K562 (cell line): ENCODE data around the gene ST6GALNAC1. TPM values are rescaled to one million over a fixed set of nuclear protein-coding genes. Genes with fewer than 3 reads are reported as not detected.

Source experiments
- CBX1 ChIP-seq: sonication (generic); IDR thresholded peaks from 2 replicates; pipeline ENCODE4 v1.6.1; 2016; ENCODE audit warnings: antibody characterized with exemption, low read depth, mild to moderate bottlenecking
- COPS2 ChIP-seq: fragments of 450-650 bp; conservative IDR thresholded peaks from 2 replicates; pipeline ENCODE4 v1.6.1; 2016; ENCODE audit warnings: mild to moderate bottlenecking, moderate library complexity
- CTBP1 ChIP-seq: fragments of 450-650 bp; IDR thresholded peaks from 2 replicates; pipeline ENCODE4 v1.6.1; 2016; ENCODE audit warnings: borderline replicate concordance
- DNMT1 ChIP-seq: fragments of 450-650 bp; IDR thresholded peaks from 2 replicates; pipeline ENCODE4 v1.6.1; 2016; ENCODE audit warnings: antibody characterized with exemption, mild to moderate bottlenecking
- EHMT2 ChIP-seq: fragments of 450-650 bp; IDR thresholded peaks from 2 replicates; pipeline ENCODE4 v1.6.1; 2018; ENCODE audit warnings: antibody characterized with exemption
- ETV1 ChIP-seq: fragments of 450-650 bp; conservative IDR thresholded peaks from 2 replicates; pipeline ENCODE4 v1.6.1; 2016; ENCODE audit warnings: missing genetic modification characterization, control low read depth, low read depth, missing compliant biosample characterization
- GATAD2B ChIP-seq: fragments of 450-650 bp; IDR thresholded peaks from 2 replicates; pipeline ENCODE4 v1.6.1; 2017; ENCODE audit warnings: mild to moderate bottlenecking, borderline replicate concordance
- GTF2E2 ChIP-seq: fragments of 200-800 bp; sonication (Bioruptor generic); IDR thresholded peaks from 2 replicates; pipeline ENCODE4 v1.6.1; 2016; ENCODE audit warnings: missing genetic modification characterization, missing compliant biosample characterization
- KLF1 ChIP-seq: fragments of 450-650 bp; IDR thresholded peaks from 2 replicates; pipeline ENCODE4 v1.6.1; 2016; ENCODE audit warnings: missing genetic modification characterization, missing compliant biosample characterization
- NCOA1 ChIP-seq: fragments of 450-650 bp; IDR thresholded peaks from 2 replicates; pipeline ENCODE4 v1.6.1; 2016; ENCODE audit warnings: low read depth
- NR4A1 ChIP-seq, 2 experiments: fragments of 250-450 bp in 1 of 2; fragments of 450-650 bp in 1 of 2; sonication (Bioruptor Pico) in 1 of 2; IDR thresholded peaks; 2 replicates each; pipeline versions ENCODE4 v1.4.0 to v1.6.1; 2016 to 2020; ENCODE audit warnings: mild to moderate bottlenecking in 2 of 2, missing compliant biosample characterization in 1 of 2, missing genetic modification characterization in 1 of 2, moderate library complexity in 1 of 2
- RBM39 ChIP-seq: fragments of 200-400 bp; formaldehyde crosslinking; optimal IDR thresholded peaks from 2 replicates; pipeline ENCODE3; 2018; ENCODE audit warnings: low read depth, low read length
- SIN3A ChIP-seq, 2 experiments: fragments of 150-350 bp in 1 of 2; IDR thresholded peaks; 2 replicates each; pipeline ENCODE4 v1.6.1; 2011 to 2016; ENCODE audit warnings: borderline replicate concordance in 2 of 2, low read depth in 2 of 2, low read length in 2 of 2, mild to moderate bottlenecking in 2 of 2, moderate library complexity in 2 of 2; ENCODE audit not compliant: control insufficient read depth in 1 of 2
- TAF1 ChIP-seq: IDR thresholded peaks from 2 replicates; pipeline ENCODE4 v1.6.1; 2011; ENCODE audit warnings: mild to moderate bottlenecking, low read length, moderate library complexity; ENCODE audit not compliant: insufficient read depth, control insufficient read depth, severe bottlenecking; ENCODE audit errors: extremely low read depth
- TEAD4 ChIP-seq, 2 experiments: sonication (generic) in 1 of 2; formaldehyde crosslinking in 1 of 2; IDR thresholded peaks; 2 replicates each; pipeline versions ENCODE4 v1.6.1 to v1.8.0; 2012 to 2022; ENCODE audit warnings: borderline replicate concordance in 1 of 2, inconsistent platforms in 1 of 2, low read length in 1 of 2, mild to moderate bottlenecking in 1 of 2, missing genetic modification reagents in 1 of 2
- THRAP3 ChIP-seq: fragments of 450-650 bp; IDR thresholded peaks from 2 replicates; pipeline ENCODE4 v1.6.1; 2016; ENCODE audit warnings: mild to moderate bottlenecking, inconsistent platforms, borderline replicate concordance
- U2AF2 ChIP-seq: fragments of 200-400 bp; formaldehyde crosslinking; optimal IDR thresholded peaks from 2 replicates; pipeline ENCODE3; 2017; ENCODE audit warnings: low read depth, mild to moderate bottlenecking, low read length
- YY1 ChIP-seq, 3 experiments: IDR thresholded peaks; 2 replicates each; pipeline ENCODE4 v1.6.1; 2011; ENCODE audit warnings: low read length in 2 of 3, mild to moderate bottlenecking in 2 of 3, moderate library complexity in 2 of 3, borderline replicate concordance in 1 of 3, control low read depth in 1 of 3, low read depth in 1 of 3; ENCODE audit not compliant: insufficient read depth in 3 of 3, insufficient replicate concordance in 2 of 3, control insufficient read depth in 1 of 3, insufficient read length in 1 of 3; ENCODE audit errors: extremely low read depth in 1 of 3
- ZBED1 ChIP-seq: IDR thresholded peaks from 2 replicates; pipeline ENCODE4 v1.6.1; 2014
- ZNF347 ChIP-seq: fragments of 450-650 bp; formaldehyde crosslinking; IDR thresholded peaks from 2 replicates; pipeline ENCODE4 v1.4.0; 2020; ENCODE audit warnings: low read depth, mild to moderate bottlenecking, moderate library complexity
- polyA plus RNA-seq, 8 experiments: library from polyadenylated mRNA; depleted of rRNA in 4 of 8; stranded (reverse) in 5 of 8; unstranded in 3 of 8; fragments of >200 nt; fragmentation: Nextera tagmentation in 2 of 8; fragmentation: Illumina TruSeq in 1 of 8; extraction: Ambion mirVana in 2 of 8; extraction: Trizol in 1 of 8; gene quantifications; 2 replicates each; pipeline versions ENCODE4 v1.2.1 to v1.2.3, GENCODE V29; 2011 to 2014; ENCODE audit warnings: inconsistent platforms in 1 of 8, missing spikeins in 1 of 8
- total RNA-seq, 7 experiments: library from RNA; depleted of rRNA in 6 of 7; stranded (reverse); fragments of >200 nt in 6 of 7; fragmentation: Illumina TruSeq in 2 of 7; extraction: Trizol in 2 of 7; gene quantifications; 2 replicates each; pipeline versions ENCODE4 v1.2.1 to v1.2.3, GENCODE V29; 2011 to 2021; ENCODE audit warnings: low replicate concordance in 1 of 7
- TF ChIP-seq, protein P1 (sequence below): fragments of 450-650 bp; formaldehyde crosslinking; IDR thresholded peaks from 2 replicates; pipeline ENCODE4 v1.4.0; 2022; ENCODE audit warnings: missing genetic modification characterization
- TF ChIP-seq, protein P2 (sequence below): sonication (generic); formaldehyde crosslinking; IDR thresholded peaks from 2 replicates; pipeline ENCODE4 v1.9.0; 2022; ENCODE audit warnings: mild to moderate bottlenecking, missing genetic modification reagents
- TF ChIP-seq, protein P3 (sequence below): sonication (generic); IDR thresholded peaks from 2 replicates; pipeline ENCODE4 v1.6.1; 2016
- TF ChIP-seq, protein P4 (sequence below), 2 experiments: fragments of 450-650 bp in 1 of 2; sonication (generic) in 1 of 2; formaldehyde crosslinking; conservative IDR thresholded peaks; 2 replicates each; pipeline versions ENCODE4 v1.4.0 to v1.8.1; 2020 to 2022; ENCODE audit warnings: mild to moderate bottlenecking in 1 of 2, missing genetic modification reagents in 1 of 2

ST6GALNAC1 gene
- total and polyA plus RNA-seq, 9 of the 15 experiments (the other 6 are each of a cell fraction or from before 2014, with no cell fraction given) = 20.6 to 68.4 (median 50.5) TPM

DNA sequence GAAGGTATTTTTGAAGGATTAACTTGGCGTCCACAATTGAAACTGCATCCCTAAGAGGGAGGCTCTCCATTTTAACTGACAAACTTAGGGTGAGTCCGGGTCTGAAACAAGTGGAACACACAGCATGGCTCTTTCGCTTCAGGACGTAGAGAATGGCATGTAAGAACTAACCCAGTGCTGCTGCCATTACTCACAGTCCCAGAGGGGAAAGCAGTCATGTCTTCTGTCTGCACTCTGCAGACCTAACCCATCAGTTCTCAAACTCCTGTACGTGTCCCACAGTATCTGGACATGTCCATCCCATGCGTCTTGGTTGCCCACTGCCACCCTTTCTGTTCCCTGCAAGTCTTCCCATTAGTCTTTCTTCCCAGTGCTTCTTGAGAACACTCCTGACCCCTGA is 563 bp downstream of the ST6GALNAC1 start (continued):
- TF ChIP-seq, protein P1, sequence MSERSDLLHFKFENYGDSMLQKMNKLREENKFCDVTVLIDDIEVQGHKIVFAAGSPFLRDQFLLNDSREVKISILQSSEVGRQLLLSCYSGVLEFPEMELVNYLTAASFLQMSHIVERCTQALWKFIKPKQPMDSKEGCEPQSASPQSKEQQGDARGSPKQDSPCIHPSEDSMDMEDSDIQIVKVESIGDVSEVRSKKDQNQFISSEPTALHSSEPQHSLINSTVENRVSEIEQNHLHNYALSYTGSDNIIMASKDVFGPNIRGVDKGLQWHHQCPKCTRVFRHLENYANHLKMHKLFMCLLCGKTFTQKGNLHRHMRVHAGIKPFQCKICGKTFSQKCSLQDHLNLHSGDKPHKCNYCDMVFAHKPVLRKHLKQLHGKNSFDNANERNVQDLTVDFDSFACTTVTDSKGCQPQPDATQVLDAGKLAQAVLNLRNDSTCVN = no peak
- TF ChIP-seq KLF1 (no peak), ZBED1 (no peak), DNMT1 (no peak), CTBP1 (no peak), RBM39 (no peak), TAF1 (peak; percentile 5), GATAD2B (no peak), TEAD4 (IDR thresholded peaks at IDR 0.05; ENCODE audit: low read length) (no peak), TEAD4 (CRISPR knock-in tag; IDR thresholded peaks at IDR 0.05; ENCODE audit: borderline replicate concordance) (0 out of 2 replicates have a peak, but pooled peaks have one; percentile 16), ZNF347 (CRISPR knock-in tag) (no peak), COPS2 (no peak), EHMT2 (no peak), YY1 (IDR thresholded peaks at IDR 0.05; ENCODE audit: borderline replicate concordance in 1 of 3, control insufficient read depth in 1 of 3, extremely low read depth in 1 of 3, insufficient read depth in 3 of 3, insufficient read length in 1 of 3, insufficient replicate concordance in 2 of 3, low read depth in 1 of 3, low read length in 2 of 3) (peak in 1 of 3 experiments; percentile 74), CBX1 (no peak), NR4A1 (CRISPR knock-in tag; IDR thresholded peaks at IDR 0.05) (no peak), NR4A1 (tag; IDR thresholded peaks at IDR 0.05) (0 out of 2 replicates have a peak, but pooled peaks have one; percentile 25), U2AF2 (no peak), SIN3A (IDR thresholded peaks at IDR 0.05; ENCODE audit: borderline replicate concordance in 2 of 2, control insufficient read depth in 1 of 2, low read depth in 2 of 2, low read length in 2 of 2) (no peak), NCOA1 (no peak), THRAP3 (no peak), ETV1 (tag) (no peak), GTF2E2 (tag) (peak; percentile 26; the same call in 1 of the 2 replicates)
- TF ChIP-seq, protein P2, sequence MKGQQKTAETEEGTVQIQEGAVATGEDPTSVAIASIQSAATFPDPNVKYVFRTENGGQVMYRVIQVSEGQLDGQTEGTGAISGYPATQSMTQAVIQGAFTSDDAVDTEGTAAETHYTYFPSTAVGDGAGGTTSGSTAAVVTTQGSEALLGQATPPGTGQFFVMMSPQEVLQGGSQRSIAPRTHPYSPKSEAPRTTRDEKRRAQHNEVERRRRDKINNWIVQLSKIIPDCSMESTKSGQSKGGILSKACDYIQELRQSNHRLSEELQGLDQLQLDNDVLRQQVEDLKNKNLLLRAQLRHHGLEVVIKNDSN (CRISPR knock-in tag) = peak; percentile 35; the same call in 1 of the 2 replicates
- TF ChIP-seq, protein P3, sequence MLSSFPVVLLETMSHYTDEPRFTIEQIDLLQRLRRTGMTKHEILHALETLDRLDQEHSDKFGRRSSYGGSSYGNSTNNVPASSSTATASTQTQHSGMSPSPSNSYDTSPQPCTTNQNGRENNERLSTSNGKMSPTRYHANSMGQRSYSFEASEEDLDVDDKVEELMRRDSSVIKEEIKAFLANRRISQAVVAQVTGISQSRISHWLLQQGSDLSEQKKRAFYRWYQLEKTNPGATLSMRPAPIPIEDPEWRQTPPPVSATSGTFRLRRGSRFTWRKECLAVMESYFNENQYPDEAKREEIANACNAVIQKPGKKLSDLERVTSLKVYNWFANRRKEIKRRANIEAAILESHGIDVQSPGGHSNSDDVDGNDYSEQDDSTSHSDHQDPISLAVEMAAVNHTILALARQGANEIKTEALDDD = no peak
- TF ChIP-seq, protein P4, sequence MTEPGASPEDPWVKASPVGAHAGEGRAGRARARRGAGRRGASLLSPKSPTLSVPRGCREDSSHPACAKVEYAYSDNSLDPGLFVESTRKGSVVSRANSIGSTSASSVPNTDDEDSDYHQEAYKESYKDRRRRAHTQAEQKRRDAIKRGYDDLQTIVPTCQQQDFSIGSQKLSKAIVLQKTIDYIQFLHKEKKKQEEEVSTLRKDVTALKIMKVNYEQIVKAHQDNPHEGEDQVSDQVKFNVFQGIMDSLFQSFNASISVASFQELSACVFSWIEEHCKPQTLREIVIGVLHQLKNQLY (CRISPR knock-in tag; conservative IDR thresholded peaks at IDR 0.05) = no peak
